GM12801 (cell line): Measurements from ENCODE around the gene DNER.

Experiments
- CTCF ChIP-seq: IDR thresholded peaks from one replicate; pipeline ENCODE4 v1.5.1; 2011; ENCODE audit warnings: control low read depth; ENCODE audit not compliant: insufficient read length; ENCODE audit errors: extremely low read depth

The DNER gene

GRCh38 chr2:229658004-229658403, 56.4 kb downstream of the DNER start:
- no peak for TF ChIP-seq CTCF

DNA sequence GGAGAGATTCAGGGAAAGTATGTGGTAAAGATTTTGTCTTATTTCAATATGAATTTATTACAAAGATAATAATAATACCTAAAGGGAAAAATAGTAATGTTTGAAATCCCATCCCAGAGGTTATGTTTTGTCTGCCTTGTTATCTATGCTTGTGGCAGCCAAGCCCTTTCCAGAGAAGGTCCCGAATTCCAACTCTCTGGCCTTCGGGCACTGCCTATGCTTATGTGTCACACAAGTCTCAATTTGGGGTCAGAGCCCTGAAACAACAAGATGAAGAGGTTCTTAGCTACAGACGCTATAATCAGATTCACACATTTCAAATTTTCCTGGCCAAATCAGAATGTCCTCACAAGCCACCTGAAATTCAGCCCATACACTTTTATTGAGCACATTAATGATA, 59.9 kb downstream of the DNER start:
- no peak for TF ChIP-seq CTCF

- TF ChIP-seq CTCF, result no peak
These were observed 60.8 kb downstream of the DNER start for GRCh38 chr2:229653531-229653930.

- no peak for TF ChIP-seq CTCF
These were observed 61.6 kb downstream of the DNER start for GRCh38 chr2:229652796-229653195.

DNA sequence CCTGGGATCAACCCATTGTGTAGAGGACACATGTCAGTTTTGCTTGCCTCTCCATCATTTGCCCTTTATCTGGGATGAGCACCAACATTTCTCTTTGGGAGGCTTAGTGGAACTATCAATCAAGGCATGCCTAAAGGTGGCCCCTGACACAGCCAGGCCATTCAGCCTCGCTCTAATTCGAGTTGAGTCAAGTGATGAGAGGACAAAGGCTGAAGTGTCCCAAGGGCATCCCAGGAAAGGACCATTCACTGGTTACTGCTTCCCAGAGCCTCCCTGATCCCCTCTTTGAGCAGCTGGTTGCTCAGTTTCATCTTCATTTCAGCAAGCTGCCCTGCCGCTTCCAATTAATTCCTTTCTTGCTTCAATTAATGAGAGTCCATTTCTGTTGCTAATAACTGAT, 63.5 kb downstream of the DNER start:
- no peak for TF ChIP-seq CTCF

- no peak for TF ChIP-seq CTCF
These were observed 64.3 kb downstream of the DNER start for GRCh38 chr2:229650059-229650458.

- TF ChIP-seq CTCF, result no peak
These were observed 68.1 kb downstream of the DNER start for GRCh38 chr2:229646186-229646723.

- TF ChIP-seq CTCF, result no peak
These were observed 72.0 kb downstream of the DNER start for GRCh38 chr2:229642371-229642770.
